ENCODE results near the gene PLA2G4F. TPM values are rescaled to one million over a fixed set of nuclear protein-coding genes. Genes with fewer than 3 reads are reported as not detected.
A peak's percentile ranks its signal among the peaks of the same experiment; 100 is the strongest.

Gene PLA2G4F
- total RNA-seq, 1 experiment from 2014 or later, result not detected

GRCh38 chr15:42131826-42132806, 24.3 kb downstream of the PLA2G4F start:
- DNase-seq (ENCODE audit: low read depth), result no peak

GRCh38 chr15:42131006-42131405, 25.4 kb downstream of the PLA2G4F start:
- DNase-seq (ENCODE audit: low read depth), result no peak

GRCh38 chr15:42130246-42130986, 26.0 kb downstream of the PLA2G4F start:
- no peak for DNase-seq (ENCODE audit: low read depth)

- DNase-seq (ENCODE audit: low read depth), result no peak
Observed at GRCh38 chr15:42129364-42129763, 27.1 kb downstream of the PLA2G4F start.

GRCh38 chr15:42128476-42128875, 28.0 kb downstream of the PLA2G4F start:
- DNase-seq (ENCODE audit: low read depth), result no peak

- no peak for DNase-seq (ENCODE audit: low read depth)
Observed at GRCh38 chr15:42123546-42123945, 32.9 kb downstream of the PLA2G4F start.

- DNase-seq (ENCODE audit: low read depth), result no peak
Observed at GRCh38 chr15:42121682-42122081, 34.8 kb downstream of the PLA2G4F start.

GRCh38 chr15:42121021-42121420, 35.4 kb downstream of the PLA2G4F start:
- DNase-seq (ENCODE audit: low read depth), result no peak

GRCh38 chr15:42120285-42120684, 36.2 kb downstream of the PLA2G4F start:
- DNase-seq (ENCODE audit: low read depth), result no peak

- DNase-seq (ENCODE audit: low read depth), result no peak
Observed at GRCh38 chr15:42119446-42119760, 37.0 kb downstream of the PLA2G4F start.

GRCh38 chr15:42118650-42119445, 37.6 kb downstream of the PLA2G4F start:
- no peak for DNase-seq (ENCODE audit: low read depth)

GRCh38 chr15:42111924-42112323, 44.5 kb downstream of the PLA2G4F start:
- no peak for DNase-seq (ENCODE audit: low read depth)

- no peak for DNase-seq (ENCODE audit: low read depth)
Observed at GRCh38 chr15:42110367-42110766, 46.1 kb downstream of the PLA2G4F start.

GRCh38 chr15:42108806-42109205, 47.6 kb downstream of the PLA2G4F start:
- DNase-seq (ENCODE audit: low read depth), result no peak

- peak; percentile 30 for DNase-seq (ENCODE audit: low read depth)
Observed at GRCh38 chr15:42108189-42108588, 48.2 kb downstream of the PLA2G4F start.

GRCh38 chr15:42107473-42107872, 49.0 kb downstream of the PLA2G4F start:
- no peak for DNase-seq (ENCODE audit: low read depth)

- no peak for DNase-seq (ENCODE audit: low read depth)
Observed at GRCh38 chr15:42106288-42106687, 50.1 kb downstream of the PLA2G4F start.

GRCh38 chr15:42104095-42104891, 52.1 kb downstream of the PLA2G4F start:
- DNase-seq (ENCODE audit: low read depth), result no peak

GRCh38 chr15:42102646-42103235, 53.7 kb downstream of the PLA2G4F start:
- DNase-seq (ENCODE audit: low read depth), result peak; percentile 73

GRCh38 chr15:42101861-42102260, 54.6 kb downstream of the PLA2G4F start:
- DNase-seq (ENCODE audit: low read depth), result no peak

All from HT1080 (cell line).